Activated CD4-positive, alpha-beta T cell treated with anti-CD3 and anti-CD28 coated beads for 1 hour (primary cell): ENCODE results near the gene VAV2.
"Not testable (repeated sequence)": the region's sequence is repeated elsewhere in the genome, so short reads cannot be mapped to it uniquely, and the experiment has no call there.

Source experiments
- DNase-seq: peaks from one replicate; pipeline ENCODE4 v3.0.0-alpha.2; 2020

Gene VAV2

GRCh38 chr9:133968428-133968827, 23.7 kb downstream of the VAV2 start:
- no peak for DNase-seq

GRCh38 chr9:133967024-133967741, 24.9 kb downstream of the VAV2 start:
- no peak for DNase-seq

- DNase-seq = no peak
Measured at GRCh38 chr9:133964463-133964862, 27.7 kb downstream of the VAV2 start.

- no peak for DNase-seq
Measured at GRCh38 chr9:133963166-133963565, 29.0 kb downstream of the VAV2 start.

- DNase-seq = no peak
Measured at GRCh38 chr9:133962341-133962740, 29.8 kb downstream of the VAV2 start.

- DNase-seq = no peak
Measured at GRCh38 chr9:133961226-133962165, 30.6 kb downstream of the VAV2 start.

GRCh38 chr9:133960568-133961129, 31.5 kb downstream of the VAV2 start:
- DNase-seq = no peak

- DNase-seq = no peak
Measured at GRCh38 chr9:133959966-133960567, 32.1 kb downstream of the VAV2 start.

GRCh38 chr9:133959171-133959570, 33.0 kb downstream of the VAV2 start:
- DNase-seq = no peak

- DNase-seq = no peak
Measured at GRCh38 chr9:133958756-133959155, 33.4 kb downstream of the VAV2 start.

- not testable (repeated sequence) for DNase-seq
Measured at GRCh38 chr9:133957772-133958171, 34.4 kb downstream of the VAV2 start.

GRCh38 chr9:133957328-133957727, 34.8 kb downstream of the VAV2 start:
- DNase-seq = no peak

- DNase-seq = no peak
Measured at GRCh38 chr9:133956520-133957076, 35.5 kb downstream of the VAV2 start.

GRCh38 chr9:133955821-133956411, 36.2 kb downstream of the VAV2 start:
- no peak for DNase-seq

GRCh38 chr9:133954862-133955529, 37.1 kb downstream of the VAV2 start:
- DNase-seq = no peak

- no peak for DNase-seq
Measured at GRCh38 chr9:133953976-133954709, 38.0 kb downstream of the VAV2 start.

GRCh38 chr9:133953621-133953975, 38.5 kb downstream of the VAV2 start:
- no peak for DNase-seq

- DNase-seq = no peak
Measured at GRCh38 chr9:133952598-133953550, 39.2 kb downstream of the VAV2 start.

- DNase-seq = no peak
Measured at GRCh38 chr9:133951265-133951664, 40.9 kb downstream of the VAV2 start.

- DNase-seq = no peak
Measured at GRCh38 chr9:133950629-133951111, 41.5 kb downstream of the VAV2 start.
